Hepatocyte (in vitro differentiated cells): ENCODE data around the gene PCDH1. TPM values are rescaled to one million over a fixed set of nuclear protein-coding genes. Genes with fewer than 3 reads are reported as not detected.

Experiments
- DNase-seq: peaks from one replicate; pipeline ENCODE4 v3.0.0-alpha.2; 2016; ENCODE audit warnings: low spot score
- H2AFZ ChIP-seq: fragments of 200-600 bp; sonication (generic); 2 replicates; pipeline ENCODE4 v1.6.0; 2016; ENCODE audit warnings: antibody characterized with exemption, mild to moderate bottlenecking
- H3K27ac ChIP-seq: fragments of 200-600 bp; sonication (generic); 2 replicates; pipeline ENCODE4 v1.5.1; 2016; ENCODE audit warnings: mild to moderate bottlenecking
- H3K27me3 ChIP-seq: fragments of 200-600 bp; sonication (generic); 2 replicates; pipeline ENCODE4 v1.6.1; 2016
- H3K36me3 ChIP-seq: fragments of 200-600 bp; sonication (generic); replicated peaks from 2 replicates; pipeline ENCODE4 v1.5.1; 2016; ENCODE audit warnings: low read depth; ENCODE audit not compliant: insufficient read depth
- H3K4me1 ChIP-seq: fragments of 200-600 bp; sonication (generic); 2 replicates; pipeline ENCODE4 v1.5.1; 2016; ENCODE audit warnings: mild to moderate bottlenecking, moderate library complexity; ENCODE audit not compliant: insufficient read depth
- H3K4me2 ChIP-seq: fragments of 200-600 bp; sonication (generic); 2 replicates; pipeline ENCODE4 v1.6.0; 2016
- H3K4me3 ChIP-seq: fragments of 200-600 bp; sonication (generic); 2 replicates; pipeline ENCODE4 v1.5.1; 2016; ENCODE audit warnings: mild to moderate bottlenecking
- H3K79me2 ChIP-seq: fragments of 200-600 bp; sonication (generic); 2 replicates; pipeline ENCODE4 v1.6.0; 2017; ENCODE audit warnings: mild to moderate bottlenecking
- H3K9me2 ChIP-seq: fragments of 200-600 bp; sonication (generic); replicated peaks from 2 replicates; pipeline ENCODE4 v1.6.0; 2017; ENCODE audit warnings: mild to moderate bottlenecking; ENCODE audit not compliant: insufficient read depth
- H3K9me3 ChIP-seq: fragments of 200-600 bp; sonication (generic); 2 replicates; pipeline ENCODE4 v1.5.1; 2016; ENCODE audit warnings: low read depth, mild to moderate bottlenecking
- H4K20me1 ChIP-seq: fragments of 200-600 bp; sonication (generic); 2 replicates; pipeline ENCODE4 v1.6.0; 2016; ENCODE audit warnings: mild to moderate bottlenecking; ENCODE audit not compliant: insufficient read depth, poor library complexity, severe bottlenecking
- EZH2 ChIP-seq: fragments of 200-600 bp; sonication (generic); IDR thresholded peaks from 2 replicates; pipeline ENCODE4 v1.6.1; 2016; ENCODE audit warnings: antibody characterized with exemption, mild to moderate bottlenecking, borderline replicate concordance
- EZH2phosphoT487 ChIP-seq: fragments of 200-600 bp; sonication (generic); IDR thresholded peaks from one replicate; pipeline ENCODE4 v1.6.1; 2018; ENCODE audit warnings: antibody characterized with exemption, mild to moderate bottlenecking, low read depth, moderate library complexity; ENCODE audit not compliant: unreplicated experiment, severe bottlenecking
- WGBS: methylation state at CpG from one replicate; pipeline ENCODE4 v1.1.6; 2016; ENCODE audit warnings: low lambda C conversion rate; ENCODE audit errors: missing lambda C conversion rate; 5-methylcytosine and 5-hydroxymethylcytosine counted together
- polyA plus RNA-seq: library from polyadenylated mRNA; unstranded; fragments of >200 nt; fragmentation: Nextera tagmentation; extraction: Ambion mirVana; gene quantifications from 2 replicates; pipeline ENCODE4 v1.2.1, GENCODE V29; 2016
- total RNA-seq: library from RNA; depleted of rRNA; stranded (reverse); fragments of >200 nt; gene quantifications from 2 replicates; pipeline ENCODE4 v1.2.3, GENCODE V29; 2014
- TF ChIP-seq, protein P1 (sequence below): fragments of 200-600 bp; sonication (generic); IDR thresholded peaks from 2 replicates; pipeline ENCODE4 v1.5.1; 2016; ENCODE audit warnings: antibody characterized with exemption, mild to moderate bottlenecking; ENCODE audit not compliant: poor library complexity

Gene PCDH1
- total and polyA plus RNA-seq, 2 experiments from 2014 or later: 8.6 to 10.5 TPM

DNA sequence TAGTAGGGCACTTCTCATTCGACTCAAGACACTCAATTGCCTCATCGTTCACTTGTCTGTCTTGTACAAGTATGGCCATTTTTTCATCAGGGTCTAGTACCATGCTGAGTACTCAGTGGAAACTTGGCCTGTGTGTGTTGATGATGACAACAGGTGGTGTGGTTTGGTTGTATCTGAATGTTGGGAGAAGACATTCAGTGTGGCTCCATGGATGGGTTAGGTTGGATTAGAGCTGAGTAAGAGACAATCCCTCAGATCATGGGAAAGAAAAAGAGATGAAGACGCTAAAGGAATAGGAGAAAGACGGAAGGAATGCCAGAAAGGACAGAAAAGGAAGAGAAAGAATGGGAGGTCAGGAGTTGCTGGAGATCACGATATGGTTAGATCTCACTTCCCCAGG, 17.0 kb downstream of the PCDH1 start:
- no peaks in the 10 kb centered on the region for H3K27me3 ChIP-seq
- H3K4me3 ChIP-seq: no peak overlapping the region
- no peaks in the 10 kb centered on the region for H3K9me2 ChIP-seq
- no peaks in the 10 kb centered on the region for H3K36me3 ChIP-seq
- H3K79me2 ChIP-seq: no peaks in the 10 kb centered on the region
- H3K4me1 ChIP-seq: no peaks in the 10 kb centered on the region
- no peak for DNase-seq
- no peak overlapping the region for H3K4me2 ChIP-seq
- no peaks in the 10 kb centered on the region for H3K9me3 ChIP-seq
- no peak overlapping the region for H2AFZ ChIP-seq
- WGBS: 95% methylated on average over 5 of the region's 5 CpGs
- H3K27ac ChIP-seq: no peak overlapping the region
- TF ChIP-seq EZH2 (no peak), EZH2phosphoT487 (no peak)
- TF ChIP-seq, protein P1, sequence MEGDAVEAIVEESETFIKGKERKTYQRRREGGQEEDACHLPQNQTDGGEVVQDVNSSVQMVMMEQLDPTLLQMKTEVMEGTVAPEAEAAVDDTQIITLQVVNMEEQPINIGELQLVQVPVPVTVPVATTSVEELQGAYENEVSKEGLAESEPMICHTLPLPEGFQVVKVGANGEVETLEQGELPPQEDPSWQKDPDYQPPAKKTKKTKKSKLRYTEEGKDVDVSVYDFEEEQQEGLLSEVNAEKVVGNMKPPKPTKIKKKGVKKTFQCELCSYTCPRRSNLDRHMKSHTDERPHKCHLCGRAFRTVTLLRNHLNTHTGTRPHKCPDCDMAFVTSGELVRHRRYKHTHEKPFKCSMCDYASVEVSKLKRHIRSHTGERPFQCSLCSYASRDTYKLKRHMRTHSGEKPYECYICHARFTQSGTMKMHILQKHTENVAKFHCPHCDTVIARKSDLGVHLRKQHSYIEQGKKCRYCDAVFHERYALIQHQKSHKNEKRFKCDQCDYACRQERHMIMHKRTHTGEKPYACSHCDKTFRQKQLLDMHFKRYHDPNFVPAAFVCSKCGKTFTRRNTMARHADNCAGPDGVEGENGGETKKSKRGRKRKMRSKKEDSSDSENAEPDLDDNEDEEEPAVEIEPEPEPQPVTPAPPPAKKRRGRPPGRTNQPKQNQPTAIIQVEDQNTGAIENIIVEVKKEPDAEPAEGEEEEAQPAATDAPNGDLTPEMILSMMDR: no peak
- H4K20me1 ChIP-seq: no peaks in the 10 kb centered on the region

DNA sequence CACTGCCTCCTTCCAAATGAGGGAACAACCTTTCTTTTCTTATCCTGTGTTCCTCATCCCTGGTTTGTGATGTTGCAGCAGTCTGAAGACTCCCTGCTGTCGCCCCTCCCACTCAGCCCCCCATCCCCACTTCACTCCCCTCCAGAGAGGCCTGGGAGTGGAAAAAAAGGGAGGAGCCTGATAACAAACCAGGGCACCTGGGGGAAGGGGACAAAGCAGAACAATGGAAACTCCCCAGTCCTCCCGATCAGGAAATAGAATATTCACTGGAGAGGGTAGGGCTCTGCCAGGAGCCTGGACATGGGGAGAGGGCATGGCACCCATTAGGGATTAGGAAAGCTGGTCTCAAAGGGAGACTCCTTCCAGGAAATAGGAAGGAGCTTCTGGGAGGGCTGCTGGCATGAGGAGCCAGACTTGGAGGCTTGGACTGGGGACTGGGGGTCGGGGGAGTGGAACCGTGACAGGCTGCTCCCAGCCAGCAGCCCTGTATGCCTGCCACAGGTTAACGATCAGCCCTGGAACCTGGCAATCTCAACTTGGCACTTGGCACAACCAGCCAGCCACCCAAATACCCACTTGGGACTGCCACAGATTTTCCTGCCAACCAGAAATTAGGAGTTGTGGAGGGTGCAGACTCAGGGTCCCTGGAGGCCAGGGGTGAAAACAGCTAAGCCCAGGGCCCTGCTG, 20.0 kb downstream of the PCDH1 start:
- no peaks in the 10 kb centered on the region for H3K9me3 ChIP-seq
- TF ChIP-seq EZH2phosphoT487 (no peak), EZH2 (no peak)
- TF ChIP-seq, protein P1: no peak
- no peaks in the 10 kb centered on the region for H3K27me3 ChIP-seq
- no peaks in the 10 kb centered on the region for H3K9me2 ChIP-seq
- DNase-seq: no peak
- no peak overlapping the region for H3K4me2 ChIP-seq
- H3K79me2 ChIP-seq: no peaks in the 10 kb centered on the region
- H4K20me1 ChIP-seq: no peaks in the 10 kb centered on the region
- H3K36me3 ChIP-seq: no peaks in the 10 kb centered on the region
- no peak overlapping the region for H3K27ac ChIP-seq
- 41% methylated on average over 5 of the region's 5 CpGs for WGBS
- no peaks in the 10 kb centered on the region for H3K4me1 ChIP-seq
- no peak overlapping the region for H3K4me3 ChIP-seq
- H2AFZ ChIP-seq: no peak overlapping the region

DNA sequence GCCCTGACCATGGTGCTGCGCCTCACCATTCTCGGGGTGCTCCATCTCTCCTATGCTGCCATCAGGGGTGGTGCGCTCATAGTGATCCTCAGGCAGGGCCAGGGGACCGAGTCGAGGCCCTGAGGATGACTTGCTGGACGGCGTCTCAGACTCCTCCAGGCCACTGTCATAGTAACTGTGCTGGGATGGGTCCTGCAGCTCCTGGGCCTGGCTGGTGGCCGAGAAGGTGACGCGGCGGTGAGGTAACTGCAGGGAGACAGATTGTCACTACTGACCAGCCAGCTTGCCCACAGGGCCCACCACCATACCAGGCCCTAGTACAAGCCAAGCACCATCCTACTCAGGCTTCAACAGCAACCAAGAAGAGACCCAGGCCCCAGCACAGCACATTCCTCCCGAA, 21.0 kb downstream of the PCDH1 start:
- H4K20me1 ChIP-seq: no peaks in the 10 kb centered on the region
- no peaks in the 10 kb centered on the region for H3K9me2 ChIP-seq
- no peak overlapping the region for H2AFZ ChIP-seq
- H3K79me2 ChIP-seq: no peaks in the 10 kb centered on the region
- H3K27ac ChIP-seq: no peak overlapping the region
- no peaks in the 10 kb centered on the region for H3K36me3 ChIP-seq
- no peak for DNase-seq
- no peaks in the 10 kb centered on the region for H3K4me1 ChIP-seq
- no peak overlapping the region for H3K4me3 ChIP-seq
- no peaks in the 10 kb centered on the region for H3K27me3 ChIP-seq
- 96% methylated on average over 12 of the region's 12 CpGs for WGBS
- H3K4me2 ChIP-seq: no peak overlapping the region
- TF ChIP-seq, protein P1: no peak
- TF ChIP-seq EZH2: no peak
- TF ChIP-seq EZH2phosphoT487: no peak
- H3K9me3 ChIP-seq: no peaks in the 10 kb centered on the region
